HG03135 (cell line): ENCODE data around the gene SNAPC2.

Experiments used
- ATAC-seq: cut with Tn5 transposase; IDR thresholded peaks from one replicate; pipeline ENCODE4 v1.9.1; 2021; ENCODE audit warnings: mild to moderate bottlenecking, moderate library complexity; ENCODE audit not compliant: unreplicated experiment

SNAPC2 gene

GRCh38 chr19:7962644-7963268 is 42.6 kb downstream of the SNAPC2 start:
- ATAC-seq, result no peak

- ATAC-seq, result no peak
Measured at GRCh38 chr19:7963566-7963965, 43.4 kb downstream of the SNAPC2 start.

GRCh38 chr19:7965259-7965841 is 45.2 kb downstream of the SNAPC2 start:
- no peak for ATAC-seq

GRCh38 chr19:7965921-7966665 is 46.0 kb downstream of the SNAPC2 start:
- ATAC-seq, result no peak

GRCh38 chr19:7968008-7968795 is 48.1 kb downstream of the SNAPC2 start:
- no peak for ATAC-seq

- no peak for ATAC-seq
Measured at GRCh38 chr19:7968796-7969554, 48.8 kb downstream of the SNAPC2 start.

GRCh38 chr19:7969555-7969939 is 49.4 kb downstream of the SNAPC2 start:
- no peak for ATAC-seq

- no peak for ATAC-seq
Measured at GRCh38 chr19:7970716-7971448, 50.7 kb downstream of the SNAPC2 start.

- no peak for ATAC-seq
Measured at GRCh38 chr19:7971553-7972520, 51.7 kb downstream of the SNAPC2 start.
